ENCODE data around the gene FAM98A. TPM values are rescaled to one million over a fixed set of nuclear protein-coding genes. Genes with fewer than 3 reads are reported as not detected.

FAM98A gene
- total and polyA plus RNA-seq, 9 of the 15 experiments (the other 6 are each of a cell fraction or from before 2014, with no cell fraction given) = 16.5 to 238 (median 44.6) TPM

GRCh38 chr2:33636001-33636400, 36.9 kb upstream of the FAM98A start:
- no peaks in the 10 kb centered on the region for H3K36me3 ChIP-seq (ENCODE audit: control insufficient read depth, insufficient read depth, low read length)
- no peaks in the 10 kb centered on the region for H3K9me1 ChIP-seq (ENCODE audit: control insufficient read depth, insufficient read depth, low read length)
- ChIA-PET CTCF (ENCODE audit: low intra/inter-chr PET ratio) (no interaction called here), POLR2A (interaction anchor here (1.0 kb wide), 1 partner anchor 13 kb away, joined by 3 read pairs; no protein-coding TSS in a partner anchor)
- DNase-seq (ENCODE audit: extremely low read depth in 1 of 4, low spot score in 3 of 4) (no peak), FAIRE-seq (no peak), ATAC-seq (no peak)
- H3K4me1 ChIP-seq (replicated peaks in 1 of 2; ENCODE audit: control insufficient read depth in 2 of 2, insufficient read depth in 2 of 2, low read length in 2 of 2) = no peaks in the 10 kb centered on the region
- H3K9ac ChIP-seq (ENCODE audit: insufficient read depth in 1 of 2, low read depth in 2 of 2, low read length in 2 of 2) = no peak overlapping the region
- 0% methylated on average over 1 of the region's 1 CpG for whole genome bisulfite sequencing (ENCODE audit: insufficient coverage, low coverage, missing lambda C conversion rate)
- H3K27ac ChIP-seq (ENCODE audit: extremely low read depth, low read depth, low read length) = no peak overlapping the region
- no peak overlapping the region for H2AFZ ChIP-seq (ENCODE audit: low read depth, low read length)
- TF ChIP-seq, protein P1, sequence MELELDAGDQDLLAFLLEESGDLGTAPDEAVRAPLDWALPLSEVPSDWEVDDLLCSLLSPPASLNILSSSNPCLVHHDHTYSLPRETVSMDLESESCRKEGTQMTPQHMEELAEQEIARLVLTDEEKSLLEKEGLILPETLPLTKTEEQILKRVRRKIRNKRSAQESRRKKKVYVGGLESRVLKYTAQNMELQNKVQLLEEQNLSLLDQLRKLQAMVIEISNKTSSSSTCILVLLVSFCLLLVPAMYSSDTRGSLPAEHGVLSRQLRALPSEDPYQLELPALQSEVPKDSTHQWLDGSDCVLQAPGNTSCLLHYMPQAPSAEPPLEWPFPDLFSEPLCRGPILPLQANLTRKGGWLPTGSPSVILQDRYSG (tag; conservative IDR thresholded peaks at IDR 0.05; ENCODE audit: low read depth) = no peak
- intact Hi-C loops (cut with micrococcal nuclease) (no loop called here), in situ Hi-C loops (cut with MboI) (no loop called here)
- H3K4me3 ChIP-seq = no peak overlapping the region
- no peaks in the 10 kb centered on the region for H3K79me2 ChIP-seq (ENCODE audit: control insufficient read depth, insufficient read depth, low read length)
- no peaks in the 10 kb centered on the region for H3K27me3 ChIP-seq (ENCODE audit: control insufficient read depth in 2 of 2, insufficient read depth in 2 of 2, low read length in 2 of 2)
- no peaks in the 10 kb centered on the region for H3K9me3 ChIP-seq (replicated peaks; ENCODE audit: control insufficient read depth, insufficient read depth, low read depth, low read length)
- no peak overlapping the region for H3K4me2 ChIP-seq (ENCODE audit: insufficient read depth, low read length)
- no peaks in the 10 kb centered on the region for H4K20me1 ChIP-seq (replicated peaks; ENCODE audit: control insufficient read depth, insufficient read depth, low read length)
- no TSS peak for BruUV-seq (replicated peaks)

DNA sequence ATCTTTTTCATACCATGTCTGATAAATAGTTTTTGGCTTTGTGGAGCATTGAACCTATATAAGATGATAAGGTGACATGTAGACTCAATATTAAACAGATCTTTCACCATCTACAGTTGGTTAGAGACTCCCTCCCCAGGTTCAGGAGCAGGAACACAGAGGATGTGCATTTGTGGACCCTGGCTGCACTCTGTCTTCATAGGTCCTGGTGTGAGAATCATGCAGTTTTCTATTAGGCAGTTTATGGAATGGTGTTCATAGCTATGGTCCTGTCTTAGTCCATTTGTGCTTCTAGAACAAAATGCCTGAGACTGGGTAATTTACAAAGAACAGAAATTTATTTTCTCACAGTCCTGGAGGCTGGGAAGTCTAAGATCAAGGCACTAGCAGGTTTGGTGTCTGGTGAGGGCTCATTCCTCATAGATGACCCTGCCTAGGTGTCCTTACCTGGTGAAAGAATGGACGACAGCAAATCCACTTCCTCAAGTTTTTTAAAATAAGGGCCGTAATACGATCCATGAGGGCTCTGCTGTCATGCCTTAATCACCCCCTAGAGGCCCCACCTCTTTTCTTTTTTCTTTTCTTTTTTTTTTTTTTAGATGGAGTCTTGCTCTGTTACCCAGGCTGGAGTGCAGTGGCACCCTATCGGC, 35.3 kb upstream of the FAM98A start:
- H3K9me1 ChIP-seq (ENCODE audit: control insufficient read depth, insufficient read depth, low read length) = no peaks in the 10 kb centered on the region
- WGBS (ENCODE audit: insufficient coverage, low coverage, missing lambda C conversion rate) = 0% methylated on average over 3 of the region's 4 CpGs
- H3K27ac ChIP-seq (ENCODE audit: extremely low read depth, low read depth, low read length) = no peak overlapping the region
- no peak overlapping the region for H3K4me2 ChIP-seq (ENCODE audit: insufficient read depth, low read length)
- intact Hi-C loops (cut with micrococcal nuclease) = no loop called here
- H3K4me3 ChIP-seq = no peak overlapping the region
- H3K9ac ChIP-seq (ENCODE audit: insufficient read depth in 1 of 2, low read depth in 2 of 2, low read length in 2 of 2) = no peak overlapping the region
- DNase-seq (ENCODE audit: extremely low read depth in 1 of 4, low spot score in 3 of 4) (no peak), FAIRE-seq (no peak), ATAC-seq (no peak)
- CTCF ChIA-PET (ENCODE audit: low intra/inter-chr PET ratio) = no interaction called here
- no peaks in the 10 kb centered on the region for H3K9me3 ChIP-seq (replicated peaks; ENCODE audit: control insufficient read depth, insufficient read depth, low read depth, low read length)
- in situ Hi-C loops (cut with MboI) = no loop called here
- no TSS peak for BruUV-seq (replicated peaks)
- no peaks in the 10 kb centered on the region for H3K4me1 ChIP-seq (replicated peaks in 1 of 2; ENCODE audit: control insufficient read depth in 2 of 2, insufficient read depth in 2 of 2, low read length in 2 of 2)
- H3K27me3 ChIP-seq (ENCODE audit: control insufficient read depth in 2 of 2, insufficient read depth in 2 of 2, low read length in 2 of 2) = no peaks in the 10 kb centered on the region
- no peak overlapping the region for H2AFZ ChIP-seq (ENCODE audit: low read depth, low read length)
- no peaks in the 10 kb centered on the region for H3K79me2 ChIP-seq (ENCODE audit: control insufficient read depth, insufficient read depth, low read length)
- TF ChIP-seq BHLHE40 (IDR thresholded peaks at IDR 0.05; ENCODE audit: low read length) (no peak), GABPB2 (CRISPR knock-in tag; conservative IDR thresholded peaks at IDR 0.05) (no peak), ZNF217 (CRISPR knock-in tag; IDR thresholded peaks at IDR 0.05) (no peak), SMARCE1 (IDR thresholded peaks at IDR 0.05) (no peak), KLF13 (tag; IDR thresholded peaks at IDR 0.05; ENCODE audit: borderline replicate concordance, low read depth) (no peak), FOXA1 (IDR thresholded peaks at IDR 0.05; ENCODE audit: borderline replicate concordance) (no peak), NELFE (IDR thresholded peaks at IDR 0.05; ENCODE audit: insufficient read depth, insufficient read length) (no peak), ZNF143 (CRISPR knock-in tag; IDR thresholded peaks at IDR 0.05) (no peak), NR2F6 (CRISPR knock-in tag; IDR thresholded peaks at IDR 0.05) (no peak), NFE2L1 (tag; IDR thresholded peaks at IDR 0.05; ENCODE audit: borderline replicate concordance, low read depth) (no peak)
- H4K20me1 ChIP-seq (replicated peaks; ENCODE audit: control insufficient read depth, insufficient read depth, low read length) = no peaks in the 10 kb centered on the region
- no peaks in the 10 kb centered on the region for H3K36me3 ChIP-seq (ENCODE audit: control insufficient read depth, insufficient read depth, low read length)
- POLR2A ChIA-PET = interaction anchor here (0.6 kb wide), 1 partner anchor 232 kb away, joined by 4 read pairs; no protein-coding TSS in a partner anchor
